Measurements from ENCODE around the gene SLC25A38. TPM values are rescaled to one million over a fixed set of nuclear protein-coding genes. Genes with fewer than 3 reads are reported as not detected.

SLC25A38 gene
- total RNA-seq, 2 experiments from 2014 or later = 40.2 to 42.4 TPM

- Mint-ChIP-seq H3K4me1 (ENCODE audit: low read depth) (peaks cover 11% of the 10 kb centered on the region), H3K27me3 (ENCODE audit: low read depth) (peaks cover 2% of the 10 kb centered on the region), H3K4me3 (no peak overlapping the region), H3K36me3 (ENCODE audit: low read depth) (no peaks in the 10 kb centered on the region), H3K27ac (no peak overlapping the region), H3K9me3 (ENCODE audit: insufficient read depth) (no peaks in the 10 kb centered on the region)
- CTCF ChIA-PET = interaction anchor here (0.7 to 7.5 kb wide), 26 partner anchors 9 to 252 kb away, joined by 3 to 238 read pairs (median 4); partner anchors contain the start of gene RPSA
- ATAC-seq = peak; percentile 76
- DNase-seq = peak; percentile 74
- POLR2A ChIA-PET = interaction anchor here (0.9 to 2.6 kb wide), 4 partner anchors 9 to 87 kb away, joined by 3 to 8 read pairs (median 5); partner anchors contain the start of gene RPSA
Observed at GRCh38 chr3:39378088-39378487, 5.1 kb upstream of the SLC25A38 start.

GRCh38 chr3:39378957-39379777 lies 4.0 kb upstream of the SLC25A38 start:
- DNase-seq (no peak), ATAC-seq (no peak)
- no peaks in the 10 kb centered on the region for H3K9me3 Mint-ChIP-seq (ENCODE audit: insufficient read depth)
- ChIA-PET POLR2A (interaction anchor here (1.4 kb wide), 1 partner anchor 88 kb away, joined by 7 read pairs; no protein-coding TSS in a partner anchor), CTCF (interaction anchor here (0.9 to 7.5 kb wide), 11 partner anchors 8 to 201 kb away, joined by 3 to 238 read pairs (median 6); no protein-coding TSS in a partner anchor)
- no peak overlapping the region for H3K27ac Mint-ChIP-seq
- H3K36me3 Mint-ChIP-seq (ENCODE audit: low read depth) = peaks cover 3% of the 10 kb centered on the region
- H3K4me1 Mint-ChIP-seq (ENCODE audit: low read depth) = peaks cover 11% of the 10 kb centered on the region
- no peak overlapping the region for H3K4me3 Mint-ChIP-seq
- peaks cover 2% of the 10 kb centered on the region for H3K27me3 Mint-ChIP-seq (ENCODE audit: low read depth)

- Mint-ChIP-seq H3K27me3 (ENCODE audit: low read depth) (peaks cover 2% of the 10 kb centered on the region), H3K36me3 (ENCODE audit: low read depth) (peaks cover 5% of the 10 kb centered on the region), H3K9me3 (ENCODE audit: insufficient read depth) (no peaks in the 10 kb centered on the region), H3K27ac (no peak overlapping the region), H3K4me1 (ENCODE audit: low read depth) (peaks cover 16% of the 10 kb centered on the region), H3K4me3 (no peak overlapping the region)
- POLR2A ChIA-PET = no interaction called here
- DNase-seq (no peak), ATAC-seq (no peak)
- CTCF ChIA-PET = interaction anchor here (7.4 kb wide), 1 partner anchor 87 kb away, joined by 238 read pairs; no protein-coding TSS in a partner anchor
Observed at GRCh38 chr3:39379778-39380155, 3.4 kb upstream of the SLC25A38 start.

- no peaks in the 10 kb centered on the region for H3K27me3 Mint-ChIP-seq (ENCODE audit: low read depth)
- ChIA-PET POLR2A (no interaction called here), CTCF (interaction anchor here (1.6 to 7.4 kb wide), 2 partner anchors 26 to 89 kb away, joined by 3 to 238 read pairs; partner anchors contain the start of gene RPSA)
- peaks cover 15% of the 10 kb centered on the region for H3K36me3 Mint-ChIP-seq (ENCODE audit: low read depth)
- DNase-seq (no peak), ATAC-seq (no peak)
- peaks cover 29% of the 10 kb centered on the region for H3K4me1 Mint-ChIP-seq (ENCODE audit: low read depth)
- no peaks in the 10 kb centered on the region for H3K9me3 Mint-ChIP-seq (ENCODE audit: insufficient read depth)
- no peak overlapping the region for H3K4me3 Mint-ChIP-seq
- peak overlapping the region; percentile 28 for H3K27ac Mint-ChIP-seq
Observed at GRCh38 chr3:39381432-39381831, 1.7 kb upstream of the SLC25A38 start.

- peaks cover 48% of the 10 kb centered on the region for H3K4me1 Mint-ChIP-seq (ENCODE audit: low read depth)
- H3K4me3 Mint-ChIP-seq = peak overlapping the region; percentile 99
- DNase-seq = peak; percentile 96
- H3K27ac Mint-ChIP-seq = peak overlapping the region; percentile 100
- no peaks in the 10 kb centered on the region for H3K9me3 Mint-ChIP-seq (ENCODE audit: insufficient read depth)
- H3K36me3 Mint-ChIP-seq (ENCODE audit: low read depth) = peaks cover 30% of the 10 kb centered on the region
- CTCF ChIA-PET = interaction anchor here (0.7 to 1.8 kb wide), 7 partner anchors 18 to 96 kb away, joined by 3 to 8 read pairs (median 4); partner anchors contain the start of gene RPSA
- no peaks in the 10 kb centered on the region for H3K27me3 Mint-ChIP-seq (ENCODE audit: low read depth)
- POLR2A ChIA-PET = interaction anchor here (1.0 to 2.1 kb wide), 3 partner anchors 23 to 276 kb away, joined by 3 to 19 read pairs (median 8); partner anchors contain the start of genes RPSA and TTC21A
- ATAC-seq = peak; percentile 86
Observed at GRCh38 chr3:39383881-39384664, 903 bp downstream of the SLC25A38 start.

- no peak for ATAC-seq
- Mint-ChIP-seq H3K27me3 (ENCODE audit: low read depth) (no peaks in the 10 kb centered on the region), H3K27ac (peak overlapping the region; percentile 100), H3K4me3 (peak overlapping the region; percentile 99), H3K36me3 (ENCODE audit: low read depth) (peaks cover 36% of the 10 kb centered on the region), H3K9me3 (ENCODE audit: insufficient read depth) (no peaks in the 10 kb centered on the region), H3K4me1 (ENCODE audit: low read depth) (peaks cover 54% of the 10 kb centered on the region)
- ChIA-PET CTCF (interaction anchor here (0.7 to 1.8 kb wide), 7 partner anchors 17 to 97 kb away, joined by 3 to 8 read pairs (median 4); partner anchors contain the start of gene RPSA), POLR2A (interaction anchor here (1.0 to 2.1 kb wide), 3 partner anchors 23 to 277 kb away, joined by 3 to 19 read pairs (median 8); partner anchors contain the start of genes RPSA and TTC21A)
- DNase-seq = no peak
Observed at GRCh38 chr3:39384665-39385000, 1.5 kb downstream of the SLC25A38 start.

GRCh38 chr3:39385456-39386090 lies 2.4 kb downstream of the SLC25A38 start:
- no peak for DNase-seq

GRCh38 chr3:39386318-39386717 lies 3.1 kb downstream of the SLC25A38 start:
- POLR2A ChIA-PET = interaction anchor here (0.6 to 5.4 kb wide), 2 partner anchors 22 to 116 kb away, joined by 3 to 52 read pairs; partner anchors contain the start of gene RPSA
- DNase-seq (no peak), ATAC-seq (no peak)
- Mint-ChIP-seq H3K36me3 (ENCODE audit: low read depth) (peaks cover 50% of the 10 kb centered on the region), H3K27me3 (ENCODE audit: low read depth) (no peaks in the 10 kb centered on the region), H3K4me1 (ENCODE audit: low read depth) (peaks cover 71% of the 10 kb centered on the region), H3K27ac (peak overlapping the region; percentile 66), H3K4me3 (no peak overlapping the region), H3K9me3 (ENCODE audit: insufficient read depth) (no peaks in the 10 kb centered on the region)
- CTCF ChIA-PET = interaction anchor here (1.2 to 1.5 kb wide), 4 partner anchors 8 to 98 kb away, joined by 3 to 6 read pairs (median 3); no protein-coding TSS in a partner anchor

More at GRCh38 chr3:39385456-39386090, 2.4 kb downstream of the SLC25A38 start:
- Mint-ChIP-seq H3K9me3 (ENCODE audit: insufficient read depth) (no peaks in the 10 kb centered on the region), H3K36me3 (ENCODE audit: low read depth) (peaks cover 43% of the 10 kb centered on the region), H3K27ac (peak overlapping the region; percentile 39), H3K4me3 (peak overlapping the region; percentile 99), H3K27me3 (ENCODE audit: low read depth) (no peaks in the 10 kb centered on the region), H3K4me1 (ENCODE audit: low read depth) (peaks cover 63% of the 10 kb centered on the region)
- no peak for ATAC-seq
- CTCF ChIA-PET = interaction anchor here (1.0 to 1.8 kb wide), 5 partner anchors 10 to 97 kb away, joined by 3 to 8 read pairs (median 4); partner anchors contain the start of gene RPSA
- POLR2A ChIA-PET = interaction anchor here (2.1 to 5.4 kb wide), 2 partner anchors 22 to 23 kb away, joined by 19 to 52 read pairs; partner anchors contain the start of gene RPSA

GRCh38 chr3:39387411-39387975 lies 4.3 kb downstream of the SLC25A38 start:
- peaks cover 60% of the 10 kb centered on the region for H3K36me3 Mint-ChIP-seq (ENCODE audit: low read depth)
- no peak for DNase-seq
- CTCF ChIA-PET = interaction anchor here (0.6 to 3.6 kb wide), 5 partner anchors 8 to 95 kb away, joined by 3 to 17 read pairs (median 3); partner anchors contain the start of gene RPSA
- H3K4me1 Mint-ChIP-seq (ENCODE audit: low read depth) = peaks cover 73% of the 10 kb centered on the region
- no peaks in the 10 kb centered on the region for H3K27me3 Mint-ChIP-seq (ENCODE audit: low read depth)
- H3K9me3 Mint-ChIP-seq (ENCODE audit: insufficient read depth) = no peaks in the 10 kb centered on the region
- H3K27ac Mint-ChIP-seq = peak overlapping the region; percentile 66
- ATAC-seq = no peak
- no peak overlapping the region for H3K4me3 Mint-ChIP-seq
- POLR2A ChIA-PET = interaction anchor here (0.6 to 5.4 kb wide), 3 partner anchors 9 to 92 kb away, joined by 3 to 52 read pairs (median 3); partner anchors contain the start of gene RPSA

- ATAC-seq = no peak
- Mint-ChIP-seq H3K36me3 (ENCODE audit: low read depth) (peaks cover 65% of the 10 kb centered on the region), H3K4me1 (ENCODE audit: low read depth) (peaks cover 77% of the 10 kb centered on the region), H3K4me3 (no peak overlapping the region), H3K27ac (peak overlapping the region; percentile 66), H3K9me3 (ENCODE audit: insufficient read depth) (no peaks in the 10 kb centered on the region), H3K27me3 (ENCODE audit: low read depth) (no peaks in the 10 kb centered on the region)
- DNase-seq = no peak
- POLR2A ChIA-PET = interaction anchor here (1.4 to 5.4 kb wide), 2 partner anchors 9 to 20 kb away, joined by 4 to 52 read pairs; partner anchors contain the start of gene RPSA
- CTCF ChIA-PET = interaction anchor here (0.6 to 3.6 kb wide), 11 partner anchors 10 to 198 kb away, joined by 3 to 17 read pairs (median 3); partner anchors contain the start of gene RPSA
Observed at GRCh38 chr3:39388153-39388552, 5.0 kb downstream of the SLC25A38 start.
